Stomach smooth muscle (tissue), 2 donors: ENCODE measurements around the gene MOB2.
"Not testable (repeated sequence)": the region's sequence is repeated elsewhere in the genome, so short reads cannot be mapped to it uniquely, and the experiment has no call there.

ENCODE experiments used
- H3K27ac ChIP-seq: one replicate; pipeline ENCODE4 v1.7.0; 2013; ENCODE audit warnings: mild to moderate bottlenecking, low read length, inconsistent platforms
- H3K27me3 ChIP-seq, 2 donors: one replicate each; pipeline ENCODE4 v1.7.0; 2013; ENCODE audit warnings: low read length in 2 of 2; ENCODE audit not compliant: insufficient read depth in 2 of 2, control insufficient read depth in 1 of 2
- H3K36me3 ChIP-seq, 2 donors: one replicate each; pipeline ENCODE4 v1.7.0; 2013; ENCODE audit warnings: low read length in 2 of 2; ENCODE audit not compliant: control insufficient read depth in 2 of 2, insufficient read depth in 2 of 2
- H3K4me1 ChIP-seq: one replicate; pipeline ENCODE4 v1.7.0; 2013; ENCODE audit warnings: low read length; ENCODE audit not compliant: control insufficient read depth, insufficient read depth
- H3K4me3 ChIP-seq, 2 donors: one replicate each; pipeline ENCODE4 v1.7.0; 2013; ENCODE audit warnings: low read length in 2 of 2
- H3K9ac ChIP-seq, 2 donors: one replicate each; pipeline ENCODE4 v1.7.0; 2013; ENCODE audit warnings: low read length in 2 of 2, mild to moderate bottlenecking in 1 of 2
- H3K9me3 ChIP-seq, 2 donors: one replicate each; pipeline ENCODE4 v1.7.0; 2013; ENCODE audit warnings: low read length in 2 of 2; ENCODE audit not compliant: control insufficient read depth in 2 of 2
- donor health status: healthy.
- donor health status: Pancreatic carcinoma.

MOB2 gene

GRCh38 chr11:1517117-1518005 lies 30.8 kb upstream of the MOB2 start:
- Histone ChIP-seq H3K36me3 (no peaks in the 10 kb centered on the region), H3K9ac (no peak overlapping the region), H3K9me3 (no peaks in the 10 kb centered on the region), H3K4me3 (no peak overlapping the region), H3K27me3 (no peaks in the 10 kb centered on the region), H3K27ac (no peak overlapping the region), H3K4me1 (peaks cover 46% of the 10 kb centered on the region)

GRCh38 chr11:1516273-1517067 lies 29.9 kb upstream of the MOB2 start:
- H3K9ac ChIP-seq = no peak overlapping the region
- no peaks in the 10 kb centered on the region for H3K9me3 ChIP-seq
- H3K4me1 ChIP-seq = peaks cover 46% of the 10 kb centered on the region
- H3K4me3 ChIP-seq = no peak overlapping the region
- no peaks in the 10 kb centered on the region for H3K36me3 ChIP-seq
- H3K27ac ChIP-seq = no peak overlapping the region
- no peaks in the 10 kb centered on the region for H3K27me3 ChIP-seq

GRCh38 chr11:1515082-1516060 lies 28.8 kb upstream of the MOB2 start:
- H3K4me1 ChIP-seq = peaks cover 41% of the 10 kb centered on the region
- no peak overlapping the region for H3K27ac ChIP-seq
- peak overlapping the region in 1 of 2 donors; percentile 46 for H3K9ac ChIP-seq
- H3K27me3 ChIP-seq = no peaks in the 10 kb centered on the region
- H3K4me3 ChIP-seq = peak overlapping the region; percentile 59 to 65
- no peaks in the 10 kb centered on the region for H3K9me3 ChIP-seq
- H3K36me3 ChIP-seq = no peaks in the 10 kb centered on the region

- no peak overlapping the region for H3K9ac ChIP-seq
- H3K27me3 ChIP-seq = no peaks in the 10 kb centered on the region
- no peaks in the 10 kb centered on the region for H3K36me3 ChIP-seq
- H3K9me3 ChIP-seq = no peaks in the 10 kb centered on the region
- H3K4me1 ChIP-seq = peaks cover 41% of the 10 kb centered on the region
- peak overlapping the region in 1 of 2 donors; percentile 65 for H3K4me3 ChIP-seq
- no peak overlapping the region for H3K27ac ChIP-seq
These were observed 27.9 kb upstream of the MOB2 start for GRCh38 chr11:1514336-1515061.

GRCh38 chr11:1513326-1514296 lies 27.0 kb upstream of the MOB2 start:
- Histone ChIP-seq H3K4me3 (no peak overlapping the region), H3K4me1 (peaks cover 41% of the 10 kb centered on the region), H3K9ac (no peak overlapping the region), H3K27ac (no peak overlapping the region), H3K27me3 (no peaks in the 10 kb centered on the region), H3K36me3 (no peaks in the 10 kb centered on the region), H3K9me3 (no peaks in the 10 kb centered on the region)

- not testable (repeated sequence) for H3K9ac ChIP-seq, H3K27ac ChIP-seq, H3K36me3 ChIP-seq, H3K27me3 ChIP-seq, H3K4me3 ChIP-seq, H3K9me3 ChIP-seq
- peaks cover 49% of the 10 kb centered on the region for H3K4me1 ChIP-seq
These were observed 26.1 kb upstream of the MOB2 start for GRCh38 chr11:1512531-1513258.

GRCh38 chr11:1511937-1512496 lies 25.4 kb upstream of the MOB2 start:
- no peaks in the 10 kb centered on the region for H3K36me3 ChIP-seq
- no peak overlapping the region for H3K4me3 ChIP-seq
- H3K4me1 ChIP-seq = peaks cover 53% of the 10 kb centered on the region
- H3K9ac ChIP-seq = no peak overlapping the region
- no peak overlapping the region for H3K27ac ChIP-seq
- H3K9me3 ChIP-seq = no peaks in the 10 kb centered on the region
- no peaks in the 10 kb centered on the region for H3K27me3 ChIP-seq

GRCh38 chr11:1510928-1511327 lies 24.3 kb upstream of the MOB2 start:
- H3K27ac ChIP-seq = no peak overlapping the region
- no peak overlapping the region for H3K9ac ChIP-seq
- peaks cover 52% of the 10 kb centered on the region for H3K4me1 ChIP-seq
- no peaks in the 10 kb centered on the region for H3K36me3 ChIP-seq
- no peaks in the 10 kb centered on the region for H3K9me3 ChIP-seq
- no peaks in the 10 kb centered on the region for H3K27me3 ChIP-seq
- no peak overlapping the region for H3K4me3 ChIP-seq
